Ramos (cell line): ENCODE data around the gene PHC1.

ENCODE experiments used
- in situ Hi-C: fragments of 300-500 bp; cut with MboI; formaldehyde crosslinking; loops from one replicate; pipeline ENCODE4 v1.14.3; 2022; ENCODE audit warnings: low sequenced_read_pairs; ENCODE audit not compliant: unreplicated experiment

PHC1 gene

GRCh38 chr12:8989413-8989812 is 75.1 kb downstream of the PHC1 start, which contains the start of gene KLRG1:
Gene KLRG1, plus strand, starts transcription at chr12:8989546. Its CDS starts 90 bp downstream, at chr12:8989636.
- in situ Hi-C loops = no loop called here
